ENCODE results near the gene UROC1. TPM values are rescaled to one million over a fixed set of nuclear protein-coding genes. Genes with fewer than 3 reads are reported as not detected.

UROC1 gene
- polyA plus RNA-seq, 1 of the 3 experiments (the other 2 are of a cell fraction): not detected

DNA sequence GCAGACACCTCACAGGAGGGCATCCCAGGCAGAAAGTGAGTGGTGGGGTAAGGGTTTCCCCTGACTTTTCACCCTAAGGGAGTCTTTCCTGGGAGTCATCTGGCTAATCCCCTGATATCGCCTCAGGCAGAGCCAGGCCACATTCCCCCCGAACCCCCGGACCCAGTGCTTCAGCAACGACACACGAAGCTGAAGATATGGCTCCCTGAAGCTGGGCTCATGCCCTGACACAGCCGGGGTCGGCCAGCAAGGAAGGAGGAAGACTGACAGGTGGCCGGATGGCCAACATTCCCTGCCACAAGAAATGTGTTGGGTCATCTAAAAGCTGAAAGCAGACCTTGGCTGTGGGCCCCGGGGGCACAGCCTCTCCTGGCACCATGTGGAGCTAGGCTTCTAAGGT, 20.7 kb upstream of the UROC1 start:
- H3K27me3 ChIP-seq (ENCODE audit: insufficient read depth): peaks cover 16% of the 10 kb centered on the region; the same call in 1 of the 2 replicates
- H3K27ac ChIP-seq (ENCODE audit: low read depth in 2 of 2, low read length in 1 of 2): no peak overlapping the region
- no peaks in the 10 kb centered on the region for H3K79me2 ChIP-seq (ENCODE audit: insufficient read depth)
- no peak for DNase-seq
- no peak overlapping the region for H3K9ac ChIP-seq
- CTCF ChIA-PET: interaction anchor here (0.9 to 1.4 kb wide), 4 partner anchors 12 to 1010 kb away, joined by 3 to 8 read pairs (median 4); partner anchors contain the start of gene CHST13
- H2AFZ ChIP-seq (ENCODE audit: low read depth): no peak overlapping the region
- POLR2A ChIA-PET: no interaction called here
- no peaks in the 10 kb centered on the region for H3K9me3 ChIP-seq
- H3K4me1 ChIP-seq (ENCODE audit: control insufficient read depth in 1 of 2, insufficient read depth in 2 of 2, low read depth in 1 of 2, low read length in 1 of 2): peaks cover 5 to 6% of the 10 kb centered on the region in 2 experiments; a peak in 2 of 4 replicates
- no peaks in the 10 kb centered on the region for H4K20me1 ChIP-seq (ENCODE audit: insufficient read depth)
- TF ChIP-seq POLR2AphosphoS5 (IDR thresholded peaks at IDR 0.05; ENCODE audit: low read depth, low read length): no peak
- no peak for TF ChIP-seq ELF1 (IDR thresholded peaks at IDR 0.05)
- TF ChIP-seq EZH2phosphoT487 (IDR thresholded peaks at IDR 0.05; ENCODE audit: borderline replicate concordance, low read depth): no peak
- H3K4me2 ChIP-seq: no peak overlapping the region
- H3F3A ChIP-seq (replicated peaks; ENCODE audit: insufficient read depth): peaks cover 8% of the 10 kb centered on the region
- no peaks in the 10 kb centered on the region for H3K9me2 ChIP-seq
- 29% methylated on average over 4 of the region's 9 CpGs for WGBS (ENCODE audit: low lambda C conversion rate)
- H3K36me3 ChIP-seq (replicated peaks in 1 of 2; ENCODE audit: control insufficient read depth in 1 of 2, insufficient read depth in 2 of 2, low read length in 1 of 2): no peaks in the 10 kb centered on the region
- H3K4me3 ChIP-seq (ENCODE audit: low read depth in 2 of 2, low read length in 1 of 2): no peak overlapping the region

DNA sequence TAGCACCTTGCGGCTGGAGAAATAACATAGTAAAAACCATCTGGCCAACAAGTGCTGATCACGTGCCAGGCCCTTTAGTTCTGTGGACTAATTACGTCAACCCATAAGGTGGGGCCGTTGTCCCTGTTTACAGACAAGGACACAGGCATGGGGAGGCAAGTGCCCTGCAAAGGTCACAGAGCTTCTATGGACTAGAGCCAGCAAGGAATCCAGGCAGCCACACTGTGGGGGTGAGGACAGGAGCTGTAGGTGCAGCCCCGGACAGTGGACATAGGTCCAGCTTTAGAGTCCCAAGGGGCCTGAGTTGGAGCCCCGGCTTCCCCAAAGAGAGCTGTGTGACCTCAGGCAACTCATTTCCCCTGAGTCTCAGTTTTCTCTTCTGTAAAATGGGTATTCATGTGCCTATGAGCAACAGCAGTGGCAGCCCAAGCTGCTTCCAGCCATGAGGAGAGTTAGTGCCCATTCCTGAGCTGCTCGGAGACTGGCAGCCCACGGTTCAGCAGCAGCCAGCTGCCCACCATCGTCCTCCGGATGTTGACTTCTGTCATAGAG, 20.2 kb upstream of the UROC1 start:
- Histone ChIP-seq H3K79me2 (ENCODE audit: insufficient read depth) (no peaks in the 10 kb centered on the region), H3K9me3 (no peaks in the 10 kb centered on the region), H3K9me2 (no peaks in the 10 kb centered on the region), H4K20me1 (ENCODE audit: insufficient read depth) (no peaks in the 10 kb centered on the region), H3K4me2 (no peak overlapping the region), H3K9ac (no peak overlapping the region), H3K4me1 (ENCODE audit: control insufficient read depth in 1 of 2, insufficient read depth in 2 of 2, low read depth in 1 of 2, low read length in 1 of 2) (peaks cover 5 to 6% of the 10 kb centered on the region in 2 experiments; a peak in 2 of 4 replicates), H3K4me3 (ENCODE audit: low read depth in 2 of 2, low read length in 1 of 2) (no peak overlapping the region), H3F3A (replicated peaks; ENCODE audit: insufficient read depth) (peaks cover 8% of the 10 kb centered on the region), H3K36me3 (replicated peaks in 1 of 2; ENCODE audit: control insufficient read depth in 1 of 2, insufficient read depth in 2 of 2, low read length in 1 of 2) (no peaks in the 10 kb centered on the region), H3K27ac (ENCODE audit: low read depth in 2 of 2, low read length in 1 of 2) (no peak overlapping the region), H3K27me3 (ENCODE audit: insufficient read depth) (peaks cover 16% of the 10 kb centered on the region; the same call in 1 of the 2 replicates), H2AFZ (ENCODE audit: low read depth) (no peak overlapping the region)
- ChIA-PET POLR2A (no interaction called here), CTCF (interaction anchor here (0.9 to 1.4 kb wide), 4 partner anchors 11 to 1010 kb away, joined by 3 to 8 read pairs (median 4); partner anchors contain the start of gene CHST13)
- 60% methylated on average over 2 of the region's 10 CpGs for WGBS (ENCODE audit: low lambda C conversion rate)
- no peak for TF ChIP-seq SMC3 (IDR thresholded peaks at IDR 0.05; ENCODE audit: low read depth, low read length)
- no peak for TF ChIP-seq RAD21 (IDR thresholded peaks at IDR 0.05; ENCODE audit: low read length)
- TF ChIP-seq, protein P1, sequence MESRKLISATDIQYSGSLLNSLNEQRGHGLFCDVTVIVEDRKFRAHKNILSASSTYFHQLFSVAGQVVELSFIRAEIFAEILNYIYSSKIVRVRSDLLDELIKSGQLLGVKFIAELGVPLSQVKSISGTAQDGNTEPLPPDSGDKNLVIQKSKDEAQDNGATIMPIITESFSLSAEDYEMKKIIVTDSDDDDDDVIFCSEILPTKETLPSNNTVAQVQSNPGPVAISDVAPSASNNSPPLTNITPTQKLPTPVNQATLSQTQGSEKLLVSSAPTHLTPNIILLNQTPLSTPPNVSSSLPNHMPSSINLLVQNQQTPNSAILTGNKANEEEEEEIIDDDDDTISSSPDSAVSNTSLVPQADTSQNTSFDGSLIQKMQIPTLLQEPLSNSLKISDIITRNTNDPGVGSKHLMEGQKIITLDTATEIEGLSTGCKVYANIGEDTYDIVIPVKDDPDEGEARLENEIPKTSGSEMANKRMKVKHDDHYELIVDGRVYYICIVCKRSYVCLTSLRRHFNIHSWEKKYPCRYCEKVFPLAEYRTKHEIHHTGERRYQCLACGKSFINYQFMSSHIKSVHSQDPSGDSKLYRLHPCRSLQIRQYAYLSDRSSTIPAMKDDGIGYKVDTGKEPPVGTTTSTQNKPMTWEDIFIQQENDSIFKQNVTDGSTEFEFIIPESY (IDR thresholded peaks at IDR 0.05; ENCODE audit: borderline replicate concordance, low read depth): no peak
- DNase-seq: no peak

DNA sequence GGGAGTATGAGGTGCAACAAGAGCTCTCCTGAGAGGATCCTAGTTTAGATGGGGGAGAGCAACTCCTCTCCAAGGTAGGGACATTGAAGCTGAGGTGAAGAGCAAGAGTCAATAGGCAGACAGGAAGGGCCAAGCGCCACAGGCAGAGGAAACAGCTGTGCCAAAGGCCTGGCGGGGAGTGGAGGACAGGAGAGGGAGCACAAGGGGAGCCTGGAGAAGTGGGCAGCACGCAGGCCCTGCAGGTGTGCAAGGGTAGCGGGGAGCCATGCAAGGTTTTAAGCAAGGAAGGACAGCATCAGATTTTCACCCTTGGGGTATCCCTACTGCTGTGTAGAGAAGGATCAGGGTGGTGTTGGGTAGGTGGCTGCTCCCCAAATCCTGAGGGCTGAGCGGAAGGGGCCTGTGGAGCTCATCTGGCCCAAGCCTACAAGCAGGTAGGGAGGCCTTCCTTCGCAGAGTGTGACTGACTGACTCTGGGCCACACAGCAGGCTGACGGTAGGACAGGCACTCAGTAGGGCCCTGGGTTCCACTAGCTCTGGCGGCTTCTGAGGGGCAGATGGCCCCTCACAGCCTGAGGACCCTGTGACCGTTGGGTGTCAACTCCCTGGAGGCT, 19.6 kb upstream of the UROC1 start:
- DNase-seq: no peak
- Histone ChIP-seq H3K9me3 (no peaks in the 10 kb centered on the region), H3K27ac (ENCODE audit: low read depth in 2 of 2, low read length in 1 of 2) (no peak overlapping the region), H3K4me3 (ENCODE audit: low read depth in 2 of 2, low read length in 1 of 2) (no peak overlapping the region), H3K27me3 (ENCODE audit: insufficient read depth) (peaks cover 16% of the 10 kb centered on the region; the same call in 1 of the 2 replicates), H3K79me2 (ENCODE audit: insufficient read depth) (no peaks in the 10 kb centered on the region), H3K9me2 (no peaks in the 10 kb centered on the region), H3F3A (replicated peaks; ENCODE audit: insufficient read depth) (peaks cover 8% of the 10 kb centered on the region), H2AFZ (ENCODE audit: low read depth) (no peak overlapping the region), H3K4me2 (no peak overlapping the region), H3K36me3 (replicated peaks in 1 of 2; ENCODE audit: control insufficient read depth in 1 of 2, insufficient read depth in 2 of 2, low read length in 1 of 2) (no peaks in the 10 kb centered on the region), H3K9ac (no peak overlapping the region), H3K4me1 (ENCODE audit: control insufficient read depth in 1 of 2, insufficient read depth in 2 of 2, low read depth in 1 of 2, low read length in 1 of 2) (peaks cover 5 to 6% of the 10 kb centered on the region in 2 experiments; a peak in 2 of 4 replicates), H4K20me1 (ENCODE audit: insufficient read depth) (no peaks in the 10 kb centered on the region)
- 79% methylated on average over 6 of the region's 9 CpGs for WGBS (ENCODE audit: low lambda C conversion rate)
- ChIA-PET POLR2A (no interaction called here), CTCF (interaction anchor here (0.5 to 1.0 kb wide), 4 partner anchors 11 to 1011 kb away, joined by 3 read pairs; partner anchors contain the start of gene CHST13)
- no peak for TF ChIP-seq TEAD4 (IDR thresholded peaks at IDR 0.05; ENCODE audit: borderline replicate concordance, insufficient read depth)
- TF ChIP-seq GABPA (IDR thresholded peaks at IDR 0.05; ENCODE audit: low read depth): no peak
- TF ChIP-seq, protein P2, sequence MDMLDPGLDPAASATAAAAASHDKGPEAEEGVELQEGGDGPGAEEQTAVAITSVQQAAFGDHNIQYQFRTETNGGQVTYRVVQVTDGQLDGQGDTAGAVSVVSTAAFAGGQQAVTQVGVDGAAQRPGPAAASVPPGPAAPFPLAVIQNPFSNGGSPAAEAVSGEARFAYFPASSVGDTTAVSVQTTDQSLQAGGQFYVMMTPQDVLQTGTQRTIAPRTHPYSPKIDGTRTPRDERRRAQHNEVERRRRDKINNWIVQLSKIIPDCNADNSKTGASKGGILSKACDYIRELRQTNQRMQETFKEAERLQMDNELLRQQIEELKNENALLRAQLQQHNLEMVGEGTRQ (IDR thresholded peaks at IDR 0.05; ENCODE audit: borderline replicate concordance, low read depth, low read length): no peak
- no peak for TF ChIP-seq ELF1 (IDR thresholded peaks at IDR 0.05)
